A673 (cell line): ENCODE measurements around the gene COMT. TPM values are rescaled to one million over a fixed set of nuclear protein-coding genes. Genes with fewer than 3 reads are reported as not detected.
A peak's percentile ranks its signal among the peaks of the same experiment; 100 is the strongest.

Source experiments
- BruUV-seq: library from RNA; stranded (reverse); fragments of 400-500 nt; replicated peaks from 2 replicates; lab custom pipeline; 2021; lab: Mats Ljungman, UMichigan
- CTCF ChIA-PET: fragments of 300-600 bp; sonication (Branson Sonifier 250); formaldehyde crosslinking; loops from one replicate; lab custom pipeline; 2022; ENCODE audit warnings: antibody characterized with exemption; lab: Charles Lee
- POLR2A ChIA-PET: fragments of 300-600 bp; sonication (Branson Sonifier 250); formaldehyde crosslinking; loops from one replicate; lab custom pipeline; 2022; ENCODE audit warnings: antibody characterized with exemption; ENCODE audit not compliant: low non-redundant PET; lab: Charles Lee
- DNase-seq: peaks from one replicate; pipeline ENCODE4 v3.0.0-alpha.2; 2015; ENCODE audit warnings: low spot score
- H3K27ac ChIP-seq: fragments of 200-600 bp; sonication (generic); 2 replicates; pipeline ENCODE4 v1.5.1; 2016; ENCODE audit warnings: mixed run types, low read depth, mild to moderate bottlenecking, mixed read lengths, antibody characterized with exemption, low read length; ENCODE audit not compliant: poor library complexity, severe bottlenecking
- H3K27me3 ChIP-seq: fragments of 200-600 bp; sonication (generic); replicated peaks from 2 replicates; pipeline ENCODE4 v1.6.1; 2017; ENCODE audit warnings: mixed run types, low read depth, mild to moderate bottlenecking, mixed read lengths, antibody characterized with exemption, low read length; ENCODE audit not compliant: insufficient read depth, poor library complexity
- H3K36me3 ChIP-seq: fragments of 200-600 bp; sonication (generic); 2 replicates; pipeline ENCODE4 v1.6.1; 2016; ENCODE audit warnings: mixed run types, mild to moderate bottlenecking, mixed read lengths, antibody characterized with exemption, low read length; ENCODE audit not compliant: insufficient read depth, poor library complexity, severe bottlenecking
- H3K4me1 ChIP-seq: fragments of 200-600 bp; sonication (generic); 2 replicates; pipeline ENCODE4 v1.6.1; 2017; ENCODE audit warnings: mixed run types, mild to moderate bottlenecking, mixed read lengths, antibody characterized with exemption, low read length; ENCODE audit not compliant: insufficient read depth, poor library complexity, severe bottlenecking
- H3K4me3 ChIP-seq: fragments of 200-600 bp; sonication (generic); 2 replicates; pipeline ENCODE4 v1.5.1; 2016; ENCODE audit warnings: low read depth, mixed run types, mild to moderate bottlenecking, mixed read lengths, low read length; ENCODE audit not compliant: poor library complexity, severe bottlenecking
- H3K9me3 ChIP-seq: fragments of 200-600 bp; sonication (generic); 2 replicates; pipeline ENCODE4 v1.6.1; 2016; ENCODE audit warnings: mixed run types, low read depth, mild to moderate bottlenecking, mixed read lengths, antibody characterized with exemption, low read length; ENCODE audit not compliant: poor library complexity, severe bottlenecking
- CTCF ChIP-seq: fragments of 300-800, 200-600 bp; sonication (generic); conservative IDR thresholded peaks from 2 replicates; pipeline ENCODE4 v1.5.1; 2017; ENCODE audit warnings: low read depth, mild to moderate bottlenecking, antibody characterized with exemption, low read length, moderate library complexity, mixed read lengths
- EZH2 ChIP-seq: fragments of 200-600 bp; sonication (generic); IDR thresholded peaks from 2 replicates; pipeline ENCODE4 v1.6.1; 2017; ENCODE audit warnings: borderline replicate concordance, low read depth, mild to moderate bottlenecking, mixed read lengths, antibody characterized with exemption, low read length; ENCODE audit not compliant: poor library complexity, severe bottlenecking
- intact Hi-C: fragments of 100-400 bp; cut with micrococcal nuclease; formaldehyde crosslinking; loops from one replicate; pipeline ENCODE4 v1.10.0; 2022; ENCODE audit not compliant: unreplicated experiment
- total RNA-seq: library from RNA; stranded (reverse); gene quantifications from 2 replicates; pipeline ENCODE4 v1.2.3, GENCODE V29; 2021

Gene COMT
- total RNA-seq, 1 experiment from 2014 or later, result 87.8 TPM

GRCh38 chr22:19951346-19951745 is 9.8 kb downstream of the COMT start:
- Histone ChIP-seq H3K9me3 (no peaks in the 10 kb centered on the region), H3K27me3 (no peaks in the 10 kb centered on the region), H3K4me1 (peaks cover 15% of the 10 kb centered on the region), H3K4me3 (no peak overlapping the region), H3K27ac (no peak overlapping the region), H3K36me3 (peaks cover 16% of the 10 kb centered on the region)
- intact Hi-C loops, result no loop called here
- ChIA-PET POLR2A (no interaction called here), CTCF (no interaction called here)
- TF ChIP-seq EZH2, result no peak
- no peak for TF ChIP-seq CTCF
- no TSS peak for BruUV-seq
- no peak for DNase-seq

GRCh38 chr22:19955241-19956128 is 13.9 kb downstream of the COMT start:
- intact Hi-C loops, result loop anchor here (5.0 kb wide), 1 partner anchor 223 kb away; no protein-coding TSS in a partner anchor
- Histone ChIP-seq H3K4me1 (peaks cover 15% of the 10 kb centered on the region), H3K9me3 (no peaks in the 10 kb centered on the region), H3K27me3 (no peaks in the 10 kb centered on the region), H3K36me3 (peaks cover 3% of the 10 kb centered on the region), H3K4me3 (no peak overlapping the region), H3K27ac (no peak overlapping the region)
- TF ChIP-seq EZH2 (no peak), CTCF (no peak)
- BruUV-seq, result no TSS peak
- no peak for DNase-seq
- POLR2A ChIA-PET, result interaction anchor here (0.6 to 0.7 kb wide), 2 partner anchors 10 to 12 kb away, joined by 3 to 13 read pairs; no protein-coding TSS in a partner anchor
- CTCF ChIA-PET, result interaction anchor here (1.3 kb wide), 1 partner anchor 225 kb away, joined by 7 read pairs; no protein-coding TSS in a partner anchor

- no peak overlapping the region for H3K4me3 ChIP-seq
- H3K9me3 ChIP-seq, result no peaks in the 10 kb centered on the region
- no TSS peak for BruUV-seq
- peaks cover 19% of the 10 kb centered on the region for H3K4me1 ChIP-seq
- H3K27me3 ChIP-seq, result no peaks in the 10 kb centered on the region
- 0 out of 2 replicates have a peak, but pooled peaks have one; percentile 14 for TF ChIP-seq CTCF
- TF ChIP-seq EZH2, result no peak
- CTCF ChIA-PET, result interaction anchor here (0.7 kb wide), 1 partner anchor 56 kb away, joined by 3 read pairs; no protein-coding TSS in a partner anchor
- H3K36me3 ChIP-seq, result no peaks in the 10 kb centered on the region
- no peak overlapping the region for H3K27ac ChIP-seq
- no peak for DNase-seq
- intact Hi-C loops, result loop anchor here (5.0 kb wide), 1 partner anchor 225 kb away; no protein-coding TSS in a partner anchor
- POLR2A ChIA-PET, result interaction anchor here (0.6 kb wide), 1 partner anchor 168 kb away, joined by 3 read pairs; no protein-coding TSS in a partner anchor
Measured at GRCh38 chr22:19957445-19957844, 15.9 kb downstream of the COMT start.
